SHP77 treated with DMSO at 0.1 percent for 48 hours (cell line): ENCODE measurements around the gene ASXL1.

ENCODE experiments used
- DNase-seq: peaks from one replicate; lab custom pipeline; 2025; lab: John Stamatoyannopoulos, UW

ASXL1 gene

GRCh38 chr20:32466739-32467505 lies 108.8 kb downstream of the ASXL1 start:
- DNase-seq: no peak

- DNase-seq: no peak
Observed at GRCh38 chr20:32467506-32468312, 109.6 kb downstream of the ASXL1 start.

GRCh38 chr20:32468313-32468640 lies 110.1 kb downstream of the ASXL1 start:
- DNase-seq: no peak

- no peak for DNase-seq
Observed at GRCh38 chr20:32468860-32469259, 110.7 kb downstream of the ASXL1 start.

GRCh38 chr20:32470025-32470861 lies 112.1 kb downstream of the ASXL1 start:
- DNase-seq: no peak

GRCh38 chr20:32470940-32471339 lies 112.8 kb downstream of the ASXL1 start:
- DNase-seq: no peak

- DNase-seq: no peak
Observed at GRCh38 chr20:32472581-32473207, 114.6 kb downstream of the ASXL1 start.

- no peak for DNase-seq
Observed at GRCh38 chr20:32473231-32474008, 115.3 kb downstream of the ASXL1 start.

- no peak for DNase-seq
Observed at GRCh38 chr20:32474009-32474716, 116.0 kb downstream of the ASXL1 start.

GRCh38 chr20:32474717-32474966 lies 116.5 kb downstream of the ASXL1 start:
- DNase-seq: no peak

GRCh38 chr20:32474967-32475811 lies 117.1 kb downstream of the ASXL1 start:
- no peak for DNase-seq

GRCh38 chr20:32476684-32477593 lies 118.8 kb downstream of the ASXL1 start:
- no peak for DNase-seq

GRCh38 chr20:32477594-32478512 lies 119.7 kb downstream of the ASXL1 start:
- DNase-seq: no peak

- no peak for DNase-seq
Observed at GRCh38 chr20:32478576-32478975, 120.4 kb downstream of the ASXL1 start.

GRCh38 chr20:32479012-32479411 lies 120.9 kb downstream of the ASXL1 start:
- DNase-seq: no peak

- DNase-seq: no peak
Observed at GRCh38 chr20:32479697-32480171, 121.6 kb downstream of the ASXL1 start.

- no peak for DNase-seq
Observed at GRCh38 chr20:32480371-32481241, 122.5 kb downstream of the ASXL1 start.
